ENCODE measurements around the gene TNFSF12. TPM values are rescaled to one million over a fixed set of nuclear protein-coding genes. Genes with fewer than 3 reads are reported as not detected.
A peak's percentile ranks its signal among the peaks of the same experiment; 100 is the strongest.

The TNFSF12 gene
- total RNA-seq, 1 experiment from 2014 or later: 7.1 TPM

DNA sequence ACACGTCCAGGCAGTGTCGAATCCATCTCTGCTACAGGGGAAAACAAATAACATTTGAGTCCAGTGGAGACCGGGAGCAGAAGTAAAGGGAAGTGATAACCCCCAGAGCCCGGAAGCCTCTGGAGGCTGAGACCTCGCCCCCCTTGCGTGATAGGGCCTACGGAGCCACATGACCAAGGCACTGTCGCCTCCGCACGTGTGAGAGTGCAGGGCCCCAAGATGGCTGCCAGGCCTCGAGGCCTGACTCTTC is 23.4 kb downstream of the TNFSF12 start:
- Histone ChIP-seq H3K27ac (ENCODE audit: insufficient read length, low read depth, low read length) (peak overlapping the region; percentile 3), H3K56ac (ENCODE audit: insufficient read length, low read depth, low read length) (no peak overlapping the region), H4K5ac (ENCODE audit: insufficient read length, low read depth, low read length) (no peak overlapping the region), H2BK120ac (ENCODE audit: low read depth, low read length, poor library complexity, severe bottlenecking) (no peak overlapping the region), H3K9me3 (ENCODE audit: control insufficient read depth, low read depth, low read length) (no peaks in the 10 kb centered on the region), H3K4ac (ENCODE audit: low read depth, low read length) (no peak overlapping the region), H3K4me2 (ENCODE audit: insufficient read depth, insufficient read length, low read length) (peak overlapping the region; percentile 83), H3K23ac (ENCODE audit: insufficient read length, low read depth, low read length) (no peak overlapping the region), H4K20me1 (ENCODE audit: control insufficient read depth, insufficient read depth, insufficient read length) (no peaks in the 10 kb centered on the region), H3K23me2 (ENCODE audit: insufficient read length, low read depth, low read length, poor library complexity, severe bottlenecking) (peaks cover 5% of the 10 kb centered on the region), H3K79me1 (ENCODE audit: insufficient read depth, low read depth, low read length, poor library complexity, severe bottlenecking) (peaks cover 2% of the 10 kb centered on the region), H3K9ac (ENCODE audit: extremely low read depth, insufficient read length, low read length) (peak overlapping the region; percentile 97), H2AFZ (ENCODE audit: low read length) (no peak overlapping the region), H2BK5ac (ENCODE audit: insufficient read length, low read length) (no peak overlapping the region), H2BK20ac (ENCODE audit: low read depth, low read length, poor library complexity, severe bottlenecking) (no peak overlapping the region), H3K18ac (ENCODE audit: insufficient read length, low read depth, low read length) (peak overlapping the region; percentile 94), H3T11ph (ENCODE audit: low read length) (no peak overlapping the region), H3K14ac (ENCODE audit: insufficient read depth, low read length) (no peak overlapping the region), H2AK5ac (ENCODE audit: insufficient read length, low read length) (no peak overlapping the region), H2BK12ac (ENCODE audit: insufficient read length, low read depth, low read length) (no peak overlapping the region), H3K27me3 (ENCODE audit: insufficient read depth, low read length) (no peaks in the 10 kb centered on the region), H3K79me2 (ENCODE audit: insufficient read depth, low read length) (peaks cover 21% of the 10 kb centered on the region; the same call in 1 of the 2 replicates), H3K4me1 (ENCODE audit: insufficient read depth, low read length) (peaks cover 4% of the 10 kb centered on the region; the same call in 1 of the 2 replicates), H4K8ac (replicated peaks; ENCODE audit: insufficient read length, low read depth, low read length) (no peak overlapping the region), H2BK15ac (ENCODE audit: low read depth, low read length) (no peak overlapping the region), H4K91ac (ENCODE audit: insufficient read length, low read depth, low read length) (no peak overlapping the region)
- peak overlapping the region; percentile 98 to 100 (median 99); a peak in 6 of 7 replicates for H3K27ac Mint-ChIP-seq
- TF ChIP-seq, protein P1, sequence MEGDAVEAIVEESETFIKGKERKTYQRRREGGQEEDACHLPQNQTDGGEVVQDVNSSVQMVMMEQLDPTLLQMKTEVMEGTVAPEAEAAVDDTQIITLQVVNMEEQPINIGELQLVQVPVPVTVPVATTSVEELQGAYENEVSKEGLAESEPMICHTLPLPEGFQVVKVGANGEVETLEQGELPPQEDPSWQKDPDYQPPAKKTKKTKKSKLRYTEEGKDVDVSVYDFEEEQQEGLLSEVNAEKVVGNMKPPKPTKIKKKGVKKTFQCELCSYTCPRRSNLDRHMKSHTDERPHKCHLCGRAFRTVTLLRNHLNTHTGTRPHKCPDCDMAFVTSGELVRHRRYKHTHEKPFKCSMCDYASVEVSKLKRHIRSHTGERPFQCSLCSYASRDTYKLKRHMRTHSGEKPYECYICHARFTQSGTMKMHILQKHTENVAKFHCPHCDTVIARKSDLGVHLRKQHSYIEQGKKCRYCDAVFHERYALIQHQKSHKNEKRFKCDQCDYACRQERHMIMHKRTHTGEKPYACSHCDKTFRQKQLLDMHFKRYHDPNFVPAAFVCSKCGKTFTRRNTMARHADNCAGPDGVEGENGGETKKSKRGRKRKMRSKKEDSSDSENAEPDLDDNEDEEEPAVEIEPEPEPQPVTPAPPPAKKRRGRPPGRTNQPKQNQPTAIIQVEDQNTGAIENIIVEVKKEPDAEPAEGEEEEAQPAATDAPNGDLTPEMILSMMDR (conservative IDR thresholded peaks at IDR 0.05): no peak
- H3K4me1 Mint-ChIP-seq: peaks cover 31 to 35% of the 10 kb centered on the region in 2 experiments
- H3K36me3 Mint-ChIP-seq (ENCODE audit: insufficient read depth in 1 of 3, low read depth in 3 of 3): peaks cover 65 to 89% (median 80%) of the 10 kb centered on the region in 3 experiments
- no CpG with 5 or more reads among the region's 11 CpGs for WGBS (ENCODE audit: extremely low coverage, insufficient read length, low lambda C conversion rate)
- peaks cover 10% of the 10 kb centered on the region for H3K27me3 Mint-ChIP-seq (ENCODE audit: low read depth)
- H3K4me3 Mint-ChIP-seq: peak overlapping the region; percentile 98
- peaks cover 3 to 7% of the 10 kb centered on the region in 2 experiments; a peak in 3 of 5 replicates for H3K9me3 Mint-ChIP-seq
- no peak for DNase-seq

All from H9 (cell line).